GM12878 (cell line): ENCODE results near the gene NOTCH3. TPM values are rescaled to one million over a fixed set of nuclear protein-coding genes. Genes with fewer than 3 reads are reported as not detected.

Experiments
- ATAC-seq: fragments of 200-7000 bp; cut with Tn5 transposase; 3 replicates; pipeline ENCODE4 v1.9.1; 2020; ENCODE audit warnings: mild to moderate bottlenecking, moderate library complexity
- BruUV-seq: library from RNA; stranded (reverse); fragments of 400-500 nt; replicated peaks from 2 replicates; lab custom pipeline; 2021; lab: Mats Ljungman, UMichigan
- CTCF ChIA-PET: fragments of 300-600 bp; sonication (Branson Sonifier 250); formaldehyde crosslinking; extraction: SDS; loops from one replicate; lab custom pipeline; 2021; ENCODE audit warnings: inconsistent platforms; lab: Yijun Ruan, JAX
- POLR2A ChIA-PET: fragments of 350-600 bp; formaldehyde crosslinking; extraction: SDS; loops from one replicate; lab custom pipeline; 2021; ENCODE audit warnings: inconsistent platforms; lab: Charles Lee
- RAD21 ChIA-PET: fragments of 300-600 bp; sonication (Branson Sonifier 250); formaldehyde crosslinking; loops from one replicate; lab custom pipeline; 2023; ENCODE audit warnings: antibody characterized with exemption; ENCODE audit not compliant: unreplicated experiment; lab: Charles Lee
- SMC1A ChIA-PET: fragments of 300-600 bp; sonication (Branson Sonifier 250); formaldehyde crosslinking; loops from one replicate; lab custom pipeline; 2023; ENCODE audit not compliant: unreplicated experiment, uncharacterized antibody; lab: Charles Lee
- DNase-seq: peaks from one replicate; pipeline ENCODE4 v3.0.0-alpha.2; 2011; ENCODE audit warnings: low read depth, low spot score
- FAIRE-seq: peaks from 3 replicates; lab custom pipeline; 2011; peaks lifted over from hg19 to GRCh38; lab: Jason Lieb, UNC
- H2AFZ ChIP-seq: 2 replicates; pipeline ENCODE4 v1.6.0; 2011; ENCODE audit warnings: low read depth, low read length, control low read depth; ENCODE audit not compliant: control insufficient read depth
- H3K27ac ChIP-seq: 2 replicates; pipeline ENCODE4 v1.5.1; 2011; ENCODE audit warnings: control low read depth; ENCODE audit not compliant: control insufficient read depth, insufficient read depth
- H3K27me3 ChIP-seq, 2 experiments: replicated peaks in 1 of 2; 2 replicates each; pipeline versions ENCODE4 v1.6.0 to v1.6.1; 2011; ENCODE audit warnings: low read length in 1 of 2; ENCODE audit not compliant: control insufficient read depth in 2 of 2, insufficient read depth in 2 of 2
- H3K36me3 ChIP-seq, 2 experiments: 2 replicates each; pipeline ENCODE4 v1.5.1; 2011; ENCODE audit warnings: low read length in 1 of 2; ENCODE audit not compliant: control insufficient read depth in 2 of 2, insufficient read depth in 2 of 2
- H3K4me1 ChIP-seq: 2 replicates; pipeline ENCODE4 v1.6.1; 2011; ENCODE audit warnings: mild to moderate bottlenecking, low read length, moderate library complexity, mixed read lengths; ENCODE audit not compliant: control insufficient read depth, insufficient read depth
- H3K4me2 ChIP-seq: 2 replicates; pipeline ENCODE4 v1.6.0; 2011; ENCODE audit warnings: control low read depth; ENCODE audit not compliant: control insufficient read depth, insufficient read depth
- H3K4me3 ChIP-seq: fragments of 200-600 bp; sonication (generic); 2 replicates; pipeline ENCODE4 v1.5.1; 2016
- H3K79me2 ChIP-seq: 2 replicates; pipeline ENCODE4 v1.6.0; 2011; ENCODE audit warnings: low read length; ENCODE audit not compliant: control insufficient read depth, insufficient read depth
- H3K9ac ChIP-seq: 2 replicates; pipeline ENCODE4 v1.8.0; 2011; ENCODE audit warnings: low read length, control low read depth, mixed read lengths; ENCODE audit not compliant: control insufficient read depth, insufficient read depth
- H3K9me3 ChIP-seq: replicated peaks from 3 replicates; pipeline ENCODE4 v1.5.1; 2011; ENCODE audit warnings: mild to moderate bottlenecking, low read length; ENCODE audit not compliant: control insufficient read depth, insufficient read depth
- H4K20me1 ChIP-seq: 2 replicates; pipeline ENCODE4 v1.6.0; 2011; ENCODE audit not compliant: control insufficient read depth, insufficient read depth
- BCLAF1 ChIP-seq: fragments of 450-650 bp; IDR thresholded peaks from 2 replicates; pipeline ENCODE4 v1.6.1; 2017; ENCODE audit warnings: antibody characterized with exemption, mild to moderate bottlenecking, moderate library complexity
- BMI1 ChIP-seq: fragments of 450-650 bp; IDR thresholded peaks from 2 replicates; pipeline ENCODE4 v1.6.1; 2016; ENCODE audit warnings: mild to moderate bottlenecking, moderate library complexity, borderline replicate concordance
- CHD1 ChIP-seq: IDR thresholded peaks from 2 replicates; pipeline ENCODE4 v1.6.1; 2012; ENCODE audit warnings: low read depth, low read length, improper control_type of control experiment
- GATAD2B ChIP-seq: fragments of 450-650 bp; conservative IDR thresholded peaks from 2 replicates; pipeline ENCODE4 v1.6.1; 2017; ENCODE audit warnings: low read depth, mild to moderate bottlenecking, moderate library complexity
- IKZF2 ChIP-seq, 2 experiments: fragments of 450-650 bp; IDR thresholded peaks; 2 replicates each; pipeline ENCODE4 v1.6.1; 2017; ENCODE audit warnings: mild to moderate bottlenecking in 2 of 2, moderate library complexity in 2 of 2
- JUNB ChIP-seq: IDR thresholded peaks from 2 replicates; pipeline ENCODE4 v1.6.1; 2016; ENCODE audit warnings: antibody characterized with exemption, mild to moderate bottlenecking
- POU2F2 ChIP-seq: IDR thresholded peaks from 3 replicates; pipeline ENCODE4 v1.6.1; 2011; ENCODE audit warnings: low read depth, mild to moderate bottlenecking, low read length, borderline replicate concordance
- RCOR1 ChIP-seq: conservative IDR thresholded peaks from 2 replicates; pipeline ENCODE4 v1.6.1; 2012; ENCODE audit warnings: low read depth, low read length, improper control_type of control experiment
- SPI1 ChIP-seq: IDR thresholded peaks from 2 replicates; pipeline ENCODE4 v1.6.1; 2011; ENCODE audit warnings: low read depth, mild to moderate bottlenecking, low read length, moderate library complexity, borderline replicate concordance; ENCODE audit not compliant: insufficient read depth
- SRF ChIP-seq, 2 experiments: IDR thresholded peaks; 2 replicates each; pipeline ENCODE4 v1.6.1; 2011; ENCODE audit warnings: low read depth in 2 of 2, low read length in 2 of 2, mild to moderate bottlenecking in 1 of 2, moderate library complexity in 1 of 2
- WRNIP1 ChIP-seq: IDR thresholded peaks from 2 replicates; pipeline ENCODE4 v1.6.1; 2011; ENCODE audit warnings: low read depth, low read length, improper control_type of control experiment, borderline replicate concordance
- ZNF217 ChIP-seq: fragments of 450-650 bp; IDR thresholded peaks from 2 replicates; pipeline ENCODE4 v1.6.1; 2017; ENCODE audit warnings: antibody characterized with exemption, mild to moderate bottlenecking
- whole genome bisulfite sequencing: methylation state at CpG from one replicate; pipeline ENCODE4 v1.1.6; 2016; ENCODE audit warnings: low lambda C conversion rate; ENCODE audit not compliant: insufficient replicate concordance, insufficient coverage; ENCODE audit errors: missing lambda C conversion rate; 5-methylcytosine and 5-hydroxymethylcytosine counted together
- in situ Hi-C: fragments of 300-500 bp; cut with MboI; formaldehyde crosslinking; loops from 9 replicates; pipeline ENCODE4 v1.14.3; 2018; ENCODE audit warnings: mixed read lengths
- intact Hi-C: fragments of 100-400 bp; cut with micrococcal nuclease; formaldehyde crosslinking; loops from one replicate; pipeline ENCODE4 v1.14.2; 2022; ENCODE audit not compliant: unreplicated experiment
- polyA plus RNA-seq, 11 experiments: library from polyadenylated mRNA; depleted of rRNA in 4 of 11; unstranded in 6 of 11; stranded (reverse) in 5 of 11; fragments of >200 nt; fragmentation: Nextera tagmentation in 4 of 11; fragmentation: Illumina TruSeq in 1 of 11; extraction: Ambion mirVana in 4 of 11; extraction: Trizol in 1 of 11; gene quantifications; 1 replicate in 1 of 11; 2 replicates in 10 of 11; pipeline versions ENCODE4 v1.2.1 to v1.2.3, GENCODE V29; 2011 to 2016; ENCODE audit warnings: inconsistent platforms in 2 of 11, missing spikeins in 2 of 11, low read depth in 1 of 11
- total RNA-seq, 4 experiments: library from RNA; depleted of rRNA in 3 of 4; stranded (reverse); fragments of >200 nt in 3 of 4; fragmentation: Illumina TruSeq in 1 of 4; extraction: Trizol in 1 of 4; gene quantifications; 2 replicates each; pipeline versions ENCODE4 v1.2.1 to v1.2.3, GENCODE V29; 2013 to 2021
- TF ChIP-seq, protein P1 (sequence below): IDR thresholded peaks from 2 replicates; pipeline ENCODE4 v1.6.1; 2012; ENCODE audit warnings: mild to moderate bottlenecking, low read depth, low read length

Gene NOTCH3
- total and polyA plus RNA-seq, 10 of the 15 experiments (the other 5 are each of a cell fraction or from before 2014, with no cell fraction given): 0.01 to 0.42 (median 0.10) TPM; not detected in 5

DNA sequence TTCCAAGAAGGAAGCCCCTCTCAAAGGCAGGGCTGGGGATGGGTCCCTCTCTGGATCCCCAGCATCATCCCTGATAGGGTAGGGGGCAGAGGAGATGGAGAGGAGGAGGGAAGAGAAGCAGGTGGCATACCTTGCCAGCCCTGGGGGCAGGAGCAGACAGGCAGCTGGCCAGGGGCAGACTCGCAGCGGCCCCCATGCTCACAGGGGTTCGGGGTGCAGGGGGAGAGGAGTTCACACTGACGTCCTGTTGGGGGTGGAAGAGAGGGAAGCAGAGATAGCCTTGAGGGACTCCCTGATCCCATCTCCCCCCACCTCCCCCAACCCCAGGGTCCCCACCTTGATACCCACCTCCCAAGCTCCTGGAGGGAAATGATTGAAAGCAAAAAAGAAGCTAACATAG lies 16.0 kb downstream of the NOTCH3 start:
- in situ Hi-C loops: no loop called here
- FAIRE-seq: no peak
- Histone ChIP-seq H4K20me1 (no peaks in the 10 kb centered on the region), H3K9ac (no peak overlapping the region)
- ChIA-PET CTCF (interaction anchor here (0.9 to 1.8 kb wide), 2 partner anchors 9 to 371 kb away, joined by 3 to 6 read pairs; no protein-coding TSS in a partner anchor), POLR2A (no interaction called here)
- TF ChIP-seq RCOR1 (no peak), SRF (IDR thresholded peaks at IDR 0.05; ENCODE audit: low read depth in 2 of 2, low read length in 2 of 2) (no peak), ZNF217 (no peak), WRNIP1 (no peak), IKZF2 (IDR thresholded peaks at IDR 0.05) (no peak), BCLAF1 (no peak), SPI1 (no peak), JUNB (no peak), CHD1 (no peak), BMI1 (no peak), POU2F2 (no peak), GATAD2B (no peak)
- TF ChIP-seq, protein P1, sequence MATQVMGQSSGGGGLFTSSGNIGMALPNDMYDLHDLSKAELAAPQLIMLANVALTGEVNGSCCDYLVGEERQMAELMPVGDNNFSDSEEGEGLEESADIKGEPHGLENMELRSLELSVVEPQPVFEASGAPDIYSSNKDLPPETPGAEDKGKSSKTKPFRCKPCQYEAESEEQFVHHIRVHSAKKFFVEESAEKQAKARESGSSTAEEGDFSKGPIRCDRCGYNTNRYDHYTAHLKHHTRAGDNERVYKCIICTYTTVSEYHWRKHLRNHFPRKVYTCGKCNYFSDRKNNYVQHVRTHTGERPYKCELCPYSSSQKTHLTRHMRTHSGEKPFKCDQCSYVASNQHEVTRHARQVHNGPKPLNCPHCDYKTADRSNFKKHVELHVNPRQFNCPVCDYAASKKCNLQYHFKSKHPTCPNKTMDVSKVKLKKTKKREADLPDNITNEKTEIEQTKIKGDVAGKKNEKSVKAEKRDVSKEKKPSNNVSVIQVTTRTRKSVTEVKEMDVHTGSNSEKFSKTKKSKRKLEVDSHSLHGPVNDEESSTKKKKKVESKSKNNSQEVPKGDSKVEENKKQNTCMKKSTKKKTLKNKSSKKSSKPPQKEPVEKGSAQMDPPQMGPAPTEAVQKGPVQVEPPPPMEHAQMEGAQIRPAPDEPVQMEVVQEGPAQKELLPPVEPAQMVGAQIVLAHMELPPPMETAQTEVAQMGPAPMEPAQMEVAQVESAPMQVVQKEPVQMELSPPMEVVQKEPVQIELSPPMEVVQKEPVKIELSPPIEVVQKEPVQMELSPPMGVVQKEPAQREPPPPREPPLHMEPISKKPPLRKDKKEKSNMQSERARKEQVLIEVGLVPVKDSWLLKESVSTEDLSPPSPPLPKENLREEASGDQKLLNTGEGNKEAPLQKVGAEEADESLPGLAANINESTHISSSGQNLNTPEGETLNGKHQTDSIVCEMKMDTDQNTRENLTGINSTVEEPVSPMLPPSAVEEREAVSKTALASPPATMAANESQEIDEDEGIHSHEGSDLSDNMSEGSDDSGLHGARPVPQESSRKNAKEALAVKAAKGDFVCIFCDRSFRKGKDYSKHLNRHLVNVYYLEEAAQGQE: no peak
- TF ChIP-seq, all 136 proteins: peak for 0
- H3K9me3 ChIP-seq: no peaks in the 10 kb centered on the region
- RAD21 ChIA-PET: no interaction called here
- H2AFZ ChIP-seq: no peak overlapping the region
- H3K79me2 ChIP-seq: no peaks in the 10 kb centered on the region
- SMC1A ChIA-PET: no interaction called here
- 53% methylated on average over 4 of the region's 4 CpGs for WGBS
- H3K4me1 ChIP-seq: peaks cover 3% of the 10 kb centered on the region; the same call in 1 of the 2 replicates
- no peaks in the 10 kb centered on the region for H3K36me3 ChIP-seq
- no peak overlapping the region for H3K27ac ChIP-seq
- BruUV-seq: no TSS peak
- DNase-seq: no peak
- no peak overlapping the region for H3K4me3 ChIP-seq
- no peaks in the 10 kb centered on the region for H3K27me3 ChIP-seq
- no peak overlapping the region for H3K4me2 ChIP-seq
- intact Hi-C loops: no loop called here
- no peak for ATAC-seq
